ENCODE results near the gene IQSEC1.

The IQSEC1 gene

GRCh38 chr3:13073326-13074005 lies at the start of gene IQSEC1:
IQSEC1 (minus strand) TSS chr3:13073429; CDS start chr3:13073014, 415 bp downstream.
- peak; percentile 52 for DNase-seq

- DNase-seq, result no peak
Observed at GRCh38 chr3:13122081-13123012, 49.1 kb upstream of the IQSEC1 start.

- no peak for DNase-seq
Observed at GRCh38 chr3:13121553-13122001, 48.3 kb upstream of the IQSEC1 start.

DNA sequence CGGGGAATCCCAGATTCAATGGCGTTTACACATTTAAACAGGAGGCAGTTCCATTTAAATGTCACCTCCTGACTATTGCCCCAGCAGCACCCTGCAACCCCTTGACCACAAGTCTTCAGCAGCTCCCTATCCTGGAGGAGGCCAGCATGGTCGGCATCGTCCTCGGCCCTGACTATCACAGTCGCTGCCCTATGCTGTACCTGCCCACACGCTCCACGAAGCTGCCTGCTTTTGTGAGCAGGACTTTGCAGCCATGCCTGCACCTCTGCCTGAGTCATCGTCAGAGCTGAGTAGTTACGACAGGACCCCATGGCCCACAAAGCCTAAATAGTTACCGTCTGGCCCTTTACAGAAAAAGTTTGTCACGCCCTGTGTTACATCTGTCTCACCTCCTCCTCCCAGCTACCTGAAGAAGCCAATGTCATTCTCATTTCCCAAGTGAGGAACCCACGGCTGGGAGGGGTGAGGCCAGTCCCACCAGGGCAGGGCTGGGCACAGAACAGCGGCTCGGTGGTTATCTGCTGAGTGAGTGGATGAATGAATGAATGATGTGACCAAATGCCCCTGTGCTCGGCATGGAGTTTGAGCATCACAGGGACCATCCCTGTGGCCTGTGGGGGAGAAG lies 47.8 kb upstream of the IQSEC1 start:
- DNase-seq, result no peak

DNA sequence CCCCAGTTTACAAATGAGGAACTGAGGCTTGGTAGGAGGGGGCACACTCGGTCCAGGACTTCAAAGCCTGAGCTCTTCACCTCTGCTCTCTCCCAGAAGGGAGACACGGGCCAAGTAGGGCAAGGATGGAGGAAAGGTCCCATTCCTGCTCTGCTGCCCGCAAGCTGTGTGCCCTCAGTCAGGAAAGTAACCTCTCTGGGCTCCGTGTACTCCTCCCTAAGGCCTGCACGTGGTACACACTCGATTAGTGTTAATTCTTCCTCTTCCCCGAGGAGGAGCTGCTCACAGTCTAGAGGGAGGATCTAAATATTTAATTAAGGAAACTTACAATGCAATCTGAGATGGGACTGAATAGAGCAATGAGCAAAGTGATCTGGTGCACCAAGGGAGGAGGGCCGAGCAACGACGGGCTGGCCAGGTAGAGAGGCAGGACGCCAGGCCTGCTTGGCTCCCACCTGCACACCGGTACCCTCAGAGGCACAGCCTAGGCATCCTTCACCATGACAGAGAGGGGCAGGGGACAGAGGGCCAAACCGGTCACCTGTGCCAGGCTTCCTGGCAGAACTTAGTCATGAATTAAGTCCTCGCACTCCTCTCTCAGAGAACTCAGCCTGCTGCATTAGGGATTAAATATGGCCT lies 47.2 kb upstream of the IQSEC1 start:
- DNase-seq, result no peak

DNA sequence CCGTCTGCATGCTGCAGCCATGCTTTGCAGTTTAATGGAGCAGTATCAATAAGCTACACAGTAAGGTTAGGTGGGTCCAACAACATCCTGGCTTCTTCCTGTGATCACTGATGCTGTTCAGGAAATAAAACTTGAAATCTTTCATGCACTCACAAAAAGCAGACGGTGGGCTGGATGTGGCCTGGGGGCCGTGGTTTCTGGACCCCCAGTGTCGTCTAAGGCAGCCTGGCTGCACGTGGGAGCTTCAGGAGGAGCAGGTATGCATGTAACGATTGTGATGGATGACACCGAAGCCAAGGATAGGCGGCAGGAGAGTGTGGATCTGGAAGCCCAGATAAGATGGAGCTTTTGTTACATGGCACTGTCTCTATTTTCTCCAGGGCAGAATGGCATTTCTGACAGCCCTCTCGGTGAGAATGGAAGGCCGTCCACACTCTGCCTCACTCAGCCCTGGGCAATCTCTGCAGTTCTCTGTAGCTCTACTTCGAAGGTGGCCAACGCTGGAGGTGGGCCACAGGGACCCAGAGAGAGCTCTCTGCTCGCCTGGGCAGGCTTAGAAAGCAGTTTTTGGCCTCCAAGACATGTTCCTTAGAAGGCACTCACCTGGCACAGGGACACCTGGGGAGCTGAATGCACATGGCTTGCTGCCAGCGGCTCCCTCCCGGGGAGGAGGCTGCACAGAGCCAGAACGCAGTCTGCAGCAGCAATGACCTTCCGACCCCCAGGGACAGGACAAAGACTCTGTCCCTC lies 46.4 kb upstream of the IQSEC1 start:
- no peak for DNase-seq

GRCh38 chr3:13116426-13116825 lies 43.2 kb upstream of the IQSEC1 start:
- DNase-seq, result no peak

- DNase-seq, result no peak
Observed at GRCh38 chr3:13115991-13116390, 42.8 kb upstream of the IQSEC1 start.

GRCh38 chr3:13115576-13115910 lies 42.3 kb upstream of the IQSEC1 start:
- no peak for DNase-seq

DNA sequence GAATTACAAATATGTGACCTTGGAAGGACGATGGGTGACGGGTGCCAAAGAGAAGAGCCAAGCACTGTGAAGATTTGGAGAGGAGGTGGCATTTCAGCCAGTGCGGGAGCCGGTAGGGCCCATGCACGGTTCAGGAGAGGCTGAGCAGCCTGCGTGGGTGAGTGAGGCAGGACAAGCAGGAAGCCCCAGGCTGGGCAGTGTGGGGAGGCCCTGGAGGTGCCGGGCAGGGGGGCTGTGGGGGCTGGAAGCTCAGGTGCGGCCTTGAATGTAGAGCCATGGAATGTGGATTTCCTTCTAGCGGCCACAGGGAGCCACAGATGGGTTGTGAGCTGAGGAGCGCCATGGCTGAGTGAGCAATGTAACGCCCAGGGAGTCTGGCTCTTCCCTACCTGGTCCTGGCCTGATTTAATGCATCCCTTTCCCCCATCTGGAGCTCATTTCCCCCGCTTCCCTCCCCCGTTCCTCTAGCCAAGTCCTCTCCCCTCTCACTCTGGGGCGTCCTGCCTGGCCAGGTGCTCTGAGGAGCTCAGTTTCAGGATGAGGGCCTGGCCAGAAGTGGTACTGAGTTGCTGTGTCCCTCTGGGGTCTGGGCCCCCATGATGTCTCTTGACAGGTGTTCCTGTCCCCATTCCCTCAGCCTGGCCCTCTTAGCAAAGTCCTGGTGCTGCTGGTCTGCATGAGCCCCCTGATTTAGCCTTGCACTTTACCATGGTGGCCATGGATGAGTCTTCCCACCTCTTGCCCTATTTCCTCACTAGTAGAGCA lies 41.8 kb upstream of the IQSEC1 start:
- DNase-seq, result no peak

DNA sequence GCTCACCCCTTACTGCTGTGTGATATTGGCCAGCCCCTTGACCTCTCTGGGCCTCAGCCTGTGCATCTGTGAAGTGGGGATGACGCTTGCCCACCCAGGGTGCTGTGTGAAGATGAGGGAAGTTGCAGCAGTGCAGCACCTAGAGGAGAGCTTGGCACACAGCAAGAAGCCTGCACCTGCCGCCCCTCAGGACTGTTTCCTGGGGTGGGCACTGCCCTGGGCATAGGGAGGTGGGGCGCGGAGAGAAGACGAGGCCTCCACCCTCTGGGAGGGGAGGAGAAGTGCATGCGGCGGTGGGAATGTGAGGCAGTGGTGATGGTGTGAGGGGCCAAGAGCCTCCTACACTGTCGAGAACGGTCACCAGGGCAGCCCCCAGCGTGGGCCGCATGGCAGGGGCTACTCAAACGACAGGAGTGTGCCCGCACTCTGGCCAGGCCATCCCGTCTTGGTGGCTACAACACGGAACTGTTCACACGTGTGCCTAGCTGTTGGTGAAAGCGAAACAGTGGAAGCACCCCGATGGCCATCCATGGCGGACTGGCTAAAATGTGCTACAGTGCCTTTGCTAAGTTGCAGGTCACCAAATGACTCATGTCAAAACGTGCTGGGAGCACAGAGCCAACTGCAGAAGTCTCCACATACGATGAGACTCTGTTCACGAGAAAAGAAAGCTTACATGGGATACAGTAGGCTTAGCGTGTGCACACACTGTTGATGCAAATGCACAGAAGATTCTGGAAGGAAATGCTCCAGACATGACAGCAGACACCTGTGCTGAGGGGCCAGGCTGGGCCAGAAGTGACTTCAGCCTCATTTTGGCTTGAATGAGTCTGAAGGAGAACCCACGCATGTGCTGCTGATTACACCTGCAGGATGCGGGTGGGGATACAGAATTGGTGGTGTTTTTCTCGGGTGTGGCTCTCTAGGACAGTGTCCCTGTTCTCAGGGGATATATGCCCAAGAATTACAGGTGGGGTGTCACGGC lies 40.4 kb upstream of the IQSEC1 start:
- no peak for DNase-seq

GRCh38 chr3:13112521-13113345 lies 39.5 kb upstream of the IQSEC1 start:
- DNase-seq, result no peak

- no peak for DNase-seq
Observed at GRCh38 chr3:13111873-13112520, 38.8 kb upstream of the IQSEC1 start.

- DNase-seq, result no peak
Observed at GRCh38 chr3:13111173-13111872, 38.1 kb upstream of the IQSEC1 start.

- DNase-seq, result no peak
Observed at GRCh38 chr3:13110678-13111116, 37.5 kb upstream of the IQSEC1 start.

GRCh38 chr3:13109516-13109915 lies 36.3 kb upstream of the IQSEC1 start:
- DNase-seq, result no peak

GRCh38 chr3:13108861-13109260 lies 35.6 kb upstream of the IQSEC1 start:
- no peak for DNase-seq

DNA sequence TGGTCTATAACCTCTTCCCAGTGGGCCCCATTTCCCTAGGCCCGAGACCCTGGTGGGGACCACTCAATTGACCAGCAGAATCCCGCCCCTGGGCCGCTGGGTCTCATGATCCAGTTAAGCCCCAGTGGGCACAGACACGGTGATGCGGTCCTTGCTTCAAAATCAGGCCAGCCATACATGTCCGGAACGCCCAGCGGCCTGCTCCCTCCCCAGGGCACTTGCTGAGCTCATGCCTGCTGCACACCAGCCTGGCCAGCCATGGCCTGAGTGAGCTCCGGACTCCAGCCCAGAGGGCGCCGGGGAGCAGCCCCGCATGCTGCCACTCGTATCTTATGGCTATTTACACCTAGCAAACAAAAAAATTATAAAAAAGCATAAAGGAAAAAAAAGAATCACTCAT lies 34.4 kb upstream of the IQSEC1 start:
- no peak for DNase-seq
